ENCODE measurements around the gene HLA-DOA.

The HLA-DOA gene

DNA sequence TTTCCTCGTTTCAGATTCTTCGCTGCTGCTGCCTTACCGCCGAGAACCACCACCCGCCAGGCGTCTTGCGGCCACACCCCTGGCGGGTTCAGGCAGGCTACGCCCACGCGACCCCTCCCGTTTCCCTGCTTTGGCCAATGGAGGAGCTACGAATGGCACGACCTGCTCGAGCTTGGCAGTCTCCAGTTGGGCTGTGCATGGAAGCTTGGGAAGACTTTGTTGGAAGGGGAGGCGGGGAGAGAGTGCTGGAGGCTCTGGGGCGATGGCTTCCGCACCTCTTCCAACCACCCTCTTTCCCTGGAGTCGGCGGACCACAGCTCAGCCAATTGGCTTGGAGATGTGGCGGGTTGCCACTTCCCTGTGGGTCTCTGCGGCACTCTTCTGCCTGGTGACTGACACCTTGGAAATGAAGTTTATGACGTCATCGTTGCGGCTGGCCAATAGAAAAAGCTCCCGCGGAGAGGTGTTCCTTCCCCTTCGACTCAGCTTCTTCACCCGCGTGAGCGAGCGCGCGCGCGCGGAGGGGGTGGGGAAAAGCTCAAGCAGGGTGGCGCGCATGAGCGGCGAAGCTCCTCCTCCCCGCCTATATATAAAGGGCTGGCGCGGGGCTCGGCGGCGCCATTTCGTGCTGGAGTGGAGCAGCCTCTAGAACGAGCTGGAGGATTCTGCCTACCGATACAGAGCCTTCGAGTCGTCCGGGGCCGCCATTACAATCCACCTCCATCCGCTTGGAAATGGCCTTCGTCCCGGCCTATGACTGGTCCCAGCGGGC lies 37.6 kb downstream of the HLA-DOA start (continued):
- TF ChIP-seq KLF7 (tag by site-specific recombination; IDR thresholded peaks at IDR 0.05; ENCODE audit: borderline replicate concordance) (peak; percentile 82), ZNF121 (tag by site-specific recombination; IDR thresholded peaks at IDR 0.05) (no peak)

GRCh38 chr6:32971242-32971580 lies 38.2 kb downstream of the HLA-DOA start:
- H3K27ac ChIP-seq (ENCODE audit: extremely low read depth, low read depth, low read length) = peak overlapping the region; percentile 99
- peak overlapping the region; percentile 85 for H3K4me3 ChIP-seq (ENCODE audit: low read depth, low read length)
- ChIA-PET POLR2A (interaction anchor here (0.6 to 11.3 kb wide), 79 partner anchors 9 to 1475 kb away, joined by 3 to 405 read pairs (median 6); partner anchors contain the start of genes AGPAT1, ATF6B, B3GALT4 and BAG6), CTCF (interaction anchor here (0.7 to 18.0 kb wide), 13 partner anchors 9 to 177 kb away, joined by 3 to 344 read pairs (median 8); partner anchors contain the start of genes HLA-DMA and TAP2)
- no peaks in the 10 kb centered on the region for H3K9me3 ChIP-seq (ENCODE audit: control insufficient read depth, insufficient read depth, low read depth, low read length)
- peaks cover 27 to 53% of the 10 kb centered on the region in 2 experiments for H3K36me3 ChIP-seq (ENCODE audit: control insufficient read depth in 2 of 2, insufficient read depth in 1 of 2, low read length in 2 of 2)
- peaks cover 19% of the 10 kb centered on the region for H3K4me1 ChIP-seq (ENCODE audit: control insufficient read depth, insufficient read depth, low read length)
- TF ChIP-seq SETDB1 (IDR thresholded peaks at IDR 0.05; ENCODE audit: insufficient read length, low read length) (no peak), ZNF223 (tag by site-specific recombination; IDR thresholded peaks at IDR 0.05) (peak; percentile 7; the same call in 1 of the 2 replicates), ZNF549 (tag by site-specific recombination; IDR thresholded peaks at IDR 0.05) (no peak), ELK4 (IDR thresholded peaks at IDR 0.05; ENCODE audit: borderline replicate concordance, low read depth, low read length) (no peak), ZNF16 (tag by site-specific recombination; IDR thresholded peaks at IDR 0.05; ENCODE audit: low read depth) (0 out of 2 replicates have a peak, but pooled peaks have one; percentile 22), HOXA7 (CRISPR knock-in tag; IDR thresholded peaks at IDR 0.05; ENCODE audit: borderline replicate concordance) (no peak), ZBTB11 (tag by site-specific recombination; conservative IDR thresholded peaks at IDR 0.05; ENCODE audit: low read depth) (peak; percentile 54; the same call in 1 of the 2 replicates), ZFP41 (tag by site-specific recombination; IDR thresholded peaks at IDR 0.05; ENCODE audit: borderline replicate concordance) (no peak), TRIM28 (IDR thresholded peaks at IDR 0.05; ENCODE audit: borderline replicate concordance, low read length) (no peak), ZNF221 (tag by site-specific recombination; IDR thresholded peaks at IDR 0.05; ENCODE audit: borderline replicate concordance) (no peak), ZNF416 (tag by site-specific recombination; IDR thresholded peaks at IDR 0.05) (no peak), ZFP3 (tag by site-specific recombination; IDR thresholded peaks at IDR 0.05; ENCODE audit: low read depth) (no peak; the same call in 1 of the 2 replicates), ZNF701 (tag by site-specific recombination; IDR thresholded peaks at IDR 0.05) (0 out of 2 replicates have a peak, but pooled peaks have one; percentile 66), ZSCAN30 (tag by site-specific recombination; IDR thresholded peaks at IDR 0.05) (0 out of 2 replicates have a peak, but pooled peaks have one; percentile 54), PRDM6 (tag by site-specific recombination; IDR thresholded peaks at IDR 0.05) (no peak), ZNF121 (tag by site-specific recombination; IDR thresholded peaks at IDR 0.05) (no peak; the same call in 1 of the 2 replicates), OSR2 (tag by site-specific recombination; IDR thresholded peaks at IDR 0.05) (no peak), ZNF132 (tag by site-specific recombination; IDR thresholded peaks at IDR 0.05; ENCODE audit: borderline replicate concordance) (no peak), ZSCAN5A (tag by site-specific recombination; IDR thresholded peaks at IDR 0.05) (no peak)
- TF ChIP-seq, protein P1, sequence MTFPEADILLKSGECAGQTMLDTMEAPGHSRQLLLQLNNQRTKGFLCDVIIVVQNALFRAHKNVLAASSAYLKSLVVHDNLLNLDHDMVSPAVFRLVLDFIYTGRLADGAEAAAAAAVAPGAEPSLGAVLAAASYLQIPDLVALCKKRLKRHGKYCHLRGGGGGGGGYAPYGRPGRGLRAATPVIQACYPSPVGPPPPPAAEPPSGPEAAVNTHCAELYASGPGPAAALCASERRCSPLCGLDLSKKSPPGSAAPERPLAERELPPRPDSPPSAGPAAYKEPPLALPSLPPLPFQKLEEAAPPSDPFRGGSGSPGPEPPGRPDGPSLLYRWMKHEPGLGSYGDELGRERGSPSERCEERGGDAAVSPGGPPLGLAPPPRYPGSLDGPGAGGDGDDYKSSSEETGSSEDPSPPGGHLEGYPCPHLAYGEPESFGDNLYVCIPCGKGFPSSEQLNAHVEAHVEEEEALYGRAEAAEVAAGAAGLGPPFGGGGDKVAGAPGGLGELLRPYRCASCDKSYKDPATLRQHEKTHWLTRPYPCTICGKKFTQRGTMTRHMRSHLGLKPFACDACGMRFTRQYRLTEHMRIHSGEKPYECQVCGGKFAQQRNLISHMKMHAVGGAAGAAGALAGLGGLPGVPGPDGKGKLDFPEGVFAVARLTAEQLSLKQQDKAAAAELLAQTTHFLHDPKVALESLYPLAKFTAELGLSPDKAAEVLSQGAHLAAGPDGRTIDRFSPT (tag by site-specific recombination; IDR thresholded peaks at IDR 0.05) = no peak
- TF ChIP-seq, protein P2, sequence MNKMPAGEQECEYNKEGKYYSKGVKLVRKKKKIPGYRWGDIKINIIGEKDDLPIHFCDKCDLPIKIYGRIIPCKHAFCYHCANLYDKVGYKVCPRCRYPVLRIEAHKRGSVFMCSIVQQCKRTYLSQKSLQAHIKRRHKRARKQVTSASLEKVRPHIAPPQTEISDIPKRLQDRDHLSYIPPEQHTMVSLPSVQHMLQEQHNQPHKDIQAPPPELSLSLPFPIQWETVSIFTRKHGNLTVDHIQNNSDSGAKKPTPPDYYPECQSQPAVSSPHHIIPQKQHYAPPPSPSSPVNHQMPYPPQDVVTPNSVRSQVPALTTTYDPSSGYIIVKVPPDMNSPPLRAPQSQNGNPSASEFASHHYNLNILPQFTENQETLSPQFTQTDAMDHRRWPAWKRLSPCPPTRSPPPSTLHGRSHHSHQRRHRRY (tag by site-specific recombination; IDR thresholded peaks at IDR 0.05) = peak; percentile 86; the same call in 1 of the 2 replicates
